ENCODE results near the gene NEO1.

DNA sequence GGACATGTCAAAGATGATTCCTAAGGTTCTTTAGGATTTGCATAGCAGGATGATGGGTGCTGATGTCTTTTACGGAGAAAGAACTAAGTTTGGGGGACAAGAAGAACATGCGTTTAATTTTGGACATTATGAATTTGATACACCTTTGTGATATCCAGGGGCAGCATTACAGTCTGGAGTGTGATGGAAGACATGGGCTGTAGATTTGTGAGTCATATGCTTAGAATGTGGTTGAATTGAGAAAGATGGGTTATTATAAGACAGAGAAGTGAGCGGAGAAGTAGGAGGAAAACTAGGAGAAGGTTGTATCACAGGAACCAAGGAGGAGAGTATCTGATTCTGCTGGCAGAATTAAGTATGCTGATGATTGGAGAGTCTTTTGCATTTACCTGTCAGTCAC lies 20.6 kb downstream of the NEO1 start:
- TF ChIP-seq POLR2AphosphoS5 (IDR thresholded peaks at IDR 0.05) (no peak), EP300 (IDR thresholded peaks at IDR 0.05) (no peak), POLR2A (IDR thresholded peaks at IDR 0.05) (no peak)
- TF ChIP-seq, protein P1, sequence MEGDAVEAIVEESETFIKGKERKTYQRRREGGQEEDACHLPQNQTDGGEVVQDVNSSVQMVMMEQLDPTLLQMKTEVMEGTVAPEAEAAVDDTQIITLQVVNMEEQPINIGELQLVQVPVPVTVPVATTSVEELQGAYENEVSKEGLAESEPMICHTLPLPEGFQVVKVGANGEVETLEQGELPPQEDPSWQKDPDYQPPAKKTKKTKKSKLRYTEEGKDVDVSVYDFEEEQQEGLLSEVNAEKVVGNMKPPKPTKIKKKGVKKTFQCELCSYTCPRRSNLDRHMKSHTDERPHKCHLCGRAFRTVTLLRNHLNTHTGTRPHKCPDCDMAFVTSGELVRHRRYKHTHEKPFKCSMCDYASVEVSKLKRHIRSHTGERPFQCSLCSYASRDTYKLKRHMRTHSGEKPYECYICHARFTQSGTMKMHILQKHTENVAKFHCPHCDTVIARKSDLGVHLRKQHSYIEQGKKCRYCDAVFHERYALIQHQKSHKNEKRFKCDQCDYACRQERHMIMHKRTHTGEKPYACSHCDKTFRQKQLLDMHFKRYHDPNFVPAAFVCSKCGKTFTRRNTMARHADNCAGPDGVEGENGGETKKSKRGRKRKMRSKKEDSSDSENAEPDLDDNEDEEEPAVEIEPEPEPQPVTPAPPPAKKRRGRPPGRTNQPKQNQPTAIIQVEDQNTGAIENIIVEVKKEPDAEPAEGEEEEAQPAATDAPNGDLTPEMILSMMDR (IDR thresholded peaks at IDR 0.05), result no peak
